Hepatocyte (in vitro differentiated cells): ENCODE data around the gene ZSCAN21. TPM values are rescaled to one million over a fixed set of nuclear protein-coding genes. Genes with fewer than 3 reads are reported as not detected.

Experiments used
- DNase-seq: peaks from one replicate; pipeline ENCODE4 v3.0.0-alpha.2; 2016; ENCODE audit warnings: low spot score
- H2AFZ ChIP-seq: fragments of 200-600 bp; sonication (generic); 2 replicates; pipeline ENCODE4 v1.6.0; 2016; ENCODE audit warnings: antibody characterized with exemption, mild to moderate bottlenecking
- H3K27ac ChIP-seq: fragments of 200-600 bp; sonication (generic); 2 replicates; pipeline ENCODE4 v1.5.1; 2016; ENCODE audit warnings: mild to moderate bottlenecking
- H3K27me3 ChIP-seq: fragments of 200-600 bp; sonication (generic); 2 replicates; pipeline ENCODE4 v1.6.1; 2016
- H3K36me3 ChIP-seq: fragments of 200-600 bp; sonication (generic); replicated peaks from 2 replicates; pipeline ENCODE4 v1.5.1; 2016; ENCODE audit warnings: low read depth; ENCODE audit not compliant: insufficient read depth
- H3K4me1 ChIP-seq: fragments of 200-600 bp; sonication (generic); 2 replicates; pipeline ENCODE4 v1.5.1; 2016; ENCODE audit warnings: mild to moderate bottlenecking, moderate library complexity; ENCODE audit not compliant: insufficient read depth
- H3K4me2 ChIP-seq: fragments of 200-600 bp; sonication (generic); 2 replicates; pipeline ENCODE4 v1.6.0; 2016
- H3K4me3 ChIP-seq: fragments of 200-600 bp; sonication (generic); 2 replicates; pipeline ENCODE4 v1.5.1; 2016; ENCODE audit warnings: mild to moderate bottlenecking
- H3K79me2 ChIP-seq: fragments of 200-600 bp; sonication (generic); 2 replicates; pipeline ENCODE4 v1.6.0; 2017; ENCODE audit warnings: mild to moderate bottlenecking
- H3K9me2 ChIP-seq: fragments of 200-600 bp; sonication (generic); replicated peaks from 2 replicates; pipeline ENCODE4 v1.6.0; 2017; ENCODE audit warnings: mild to moderate bottlenecking; ENCODE audit not compliant: insufficient read depth
- H3K9me3 ChIP-seq: fragments of 200-600 bp; sonication (generic); 2 replicates; pipeline ENCODE4 v1.5.1; 2016; ENCODE audit warnings: low read depth, mild to moderate bottlenecking
- H4K20me1 ChIP-seq: fragments of 200-600 bp; sonication (generic); 2 replicates; pipeline ENCODE4 v1.6.0; 2016; ENCODE audit warnings: mild to moderate bottlenecking; ENCODE audit not compliant: insufficient read depth, poor library complexity, severe bottlenecking
- CTCF ChIP-seq: fragments of 200-600 bp; sonication (generic); IDR thresholded peaks from 2 replicates; pipeline ENCODE4 v1.5.1; 2016; ENCODE audit warnings: antibody characterized with exemption, mild to moderate bottlenecking; ENCODE audit not compliant: poor library complexity
- EZH2 ChIP-seq: fragments of 200-600 bp; sonication (generic); IDR thresholded peaks from 2 replicates; pipeline ENCODE4 v1.6.1; 2016; ENCODE audit warnings: antibody characterized with exemption, mild to moderate bottlenecking, borderline replicate concordance
- EZH2phosphoT487 ChIP-seq: fragments of 200-600 bp; sonication (generic); IDR thresholded peaks from one replicate; pipeline ENCODE4 v1.6.1; 2018; ENCODE audit warnings: antibody characterized with exemption, mild to moderate bottlenecking, low read depth, moderate library complexity; ENCODE audit not compliant: unreplicated experiment, severe bottlenecking
- WGBS: methylation state at CpG from one replicate; pipeline ENCODE4 v1.1.6; 2016; ENCODE audit warnings: low lambda C conversion rate; ENCODE audit errors: missing lambda C conversion rate; 5-methylcytosine and 5-hydroxymethylcytosine counted together
- polyA plus RNA-seq: library from polyadenylated mRNA; unstranded; fragments of >200 nt; fragmentation: Nextera tagmentation; extraction: Ambion mirVana; gene quantifications from 2 replicates; pipeline ENCODE4 v1.2.1, GENCODE V29; 2016
- total RNA-seq: library from RNA; depleted of rRNA; stranded (reverse); fragments of >200 nt; gene quantifications from 2 replicates; pipeline ENCODE4 v1.2.3, GENCODE V29; 2014

Gene ZSCAN21
- total and polyA plus RNA-seq, 2 experiments from 2014 or later: 9.6 to 12.8 TPM

- H3K27ac ChIP-seq: no peak overlapping the region
- H3K9me2 ChIP-seq: no peaks in the 10 kb centered on the region
- 94% methylated on average over 17 of the region's 17 CpGs for WGBS
- no peak overlapping the region for H3K4me2 ChIP-seq
- no peaks in the 10 kb centered on the region for H3K36me3 ChIP-seq
- H3K4me1 ChIP-seq: peaks cover 10% of the 10 kb centered on the region
- H3K27me3 ChIP-seq: no peaks in the 10 kb centered on the region
- TF ChIP-seq CTCF (no peak), EZH2 (no peak), EZH2phosphoT487 (no peak)
- no peak for DNase-seq
- no peak overlapping the region for H3K4me3 ChIP-seq
- no peaks in the 10 kb centered on the region for H3K9me3 ChIP-seq
- H3K79me2 ChIP-seq: peaks cover 40% of the 10 kb centered on the region
- no peak overlapping the region for H2AFZ ChIP-seq
- peaks cover 2% of the 10 kb centered on the region for H4K20me1 ChIP-seq
Observed at GRCh38 chr7:100095704-100096103, 46.1 kb downstream of the ZSCAN21 start.

GRCh38 chr7:100098913-100099312, 49.3 kb downstream of the ZSCAN21 start:
- H3K4me3 ChIP-seq: no peak overlapping the region
- no peaks in the 10 kb centered on the region for H3K9me3 ChIP-seq
- H3K4me2 ChIP-seq: peak overlapping the region; percentile 88
- H4K20me1 ChIP-seq: peaks cover 2% of the 10 kb centered on the region
- H3K27me3 ChIP-seq: no peaks in the 10 kb centered on the region
- TF ChIP-seq CTCF (no peak), EZH2 (no peak), EZH2phosphoT487 (no peak)
- no peak overlapping the region for H2AFZ ChIP-seq
- peak overlapping the region; percentile 30 for H3K27ac ChIP-seq
- no peaks in the 10 kb centered on the region for H3K9me2 ChIP-seq
- peaks cover 49% of the 10 kb centered on the region for H3K79me2 ChIP-seq
- H3K36me3 ChIP-seq: no peaks in the 10 kb centered on the region
- peaks cover 10% of the 10 kb centered on the region for H3K4me1 ChIP-seq
- 96% methylated on average over 10 of the region's 10 CpGs for WGBS
- no peak for DNase-seq

DNA sequence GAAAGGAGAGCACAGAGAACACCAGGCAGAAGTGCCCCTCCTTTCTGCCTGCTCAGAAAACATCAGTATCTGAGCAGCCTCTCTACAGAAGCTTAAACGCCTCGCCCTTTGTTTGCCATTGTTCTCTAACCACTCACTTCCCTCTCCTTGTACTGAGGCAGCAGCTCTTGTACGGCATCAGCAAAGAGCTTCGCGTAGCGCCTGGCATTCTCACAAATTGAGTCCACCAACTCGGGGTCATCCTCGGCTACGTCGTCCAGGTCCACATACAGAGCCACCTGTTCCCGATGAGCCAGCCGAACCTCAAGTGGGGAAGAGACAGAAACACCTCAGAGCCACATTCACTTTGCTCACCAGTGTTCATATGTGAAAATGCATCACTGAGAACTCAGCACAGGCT, 49.9 kb downstream of the ZSCAN21 start:
- H3K27me3 ChIP-seq: no peaks in the 10 kb centered on the region
- peak overlapping the region; percentile 30 for H3K27ac ChIP-seq
- DNase-seq: no peak
- peak overlapping the region; percentile 88 for H3K4me2 ChIP-seq
- peaks cover 10% of the 10 kb centered on the region for H3K4me1 ChIP-seq
- no peaks in the 10 kb centered on the region for H3K9me2 ChIP-seq
- no peak for TF ChIP-seq EZH2
- TF ChIP-seq EZH2phosphoT487: no peak
- TF ChIP-seq CTCF: no peak
- H3K9me3 ChIP-seq: no peaks in the 10 kb centered on the region
- H3K79me2 ChIP-seq: peaks cover 49% of the 10 kb centered on the region
- H4K20me1 ChIP-seq: peaks cover 2% of the 10 kb centered on the region
- 79% methylated on average over 12 of the region's 12 CpGs for WGBS
- H3K4me3 ChIP-seq: peak overlapping the region; percentile 70
- H2AFZ ChIP-seq: no peak overlapping the region
- no peaks in the 10 kb centered on the region for H3K36me3 ChIP-seq

DNA sequence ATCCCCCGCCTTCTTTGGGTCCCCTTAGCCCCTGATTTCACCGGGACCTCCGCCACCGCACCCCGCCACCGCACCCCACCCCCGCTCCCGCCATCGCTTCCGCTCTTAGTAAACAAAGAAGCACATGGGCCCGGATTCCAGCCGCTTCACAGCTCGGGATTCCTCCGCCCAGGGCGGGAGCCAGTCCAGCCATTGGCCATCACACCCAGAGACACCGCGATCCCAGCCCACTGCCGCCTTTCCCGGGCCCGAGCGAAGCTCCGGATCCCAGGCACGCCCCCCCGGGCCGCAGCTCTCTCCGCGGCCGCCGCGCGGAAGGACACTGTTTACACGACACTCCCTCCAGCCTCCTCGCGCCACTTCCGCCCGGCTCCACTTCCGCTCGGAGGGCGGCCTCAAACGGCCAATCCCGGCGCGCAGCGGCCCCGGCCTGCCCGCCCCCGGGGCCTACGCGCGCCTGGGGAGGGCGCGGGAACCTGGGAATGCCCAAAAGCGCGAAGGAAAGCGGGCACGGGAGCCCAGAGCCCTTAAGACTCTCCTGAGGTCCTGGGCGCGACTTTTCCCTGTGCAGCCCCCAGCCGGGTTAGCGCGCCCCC, 50.9 kb downstream of the ZSCAN21 start:
- peaks cover 10% of the 10 kb centered on the region for H3K4me1 ChIP-seq
- no peaks in the 10 kb centered on the region for H3K9me2 ChIP-seq
- DNase-seq: peak; percentile 97
- no peaks in the 10 kb centered on the region for H3K36me3 ChIP-seq
- peak overlapping the region; percentile 88 for H3K4me2 ChIP-seq
- peak overlapping the region; percentile 30 for H3K27ac ChIP-seq
- peak overlapping the region; percentile 45 for H2AFZ ChIP-seq
- H3K79me2 ChIP-seq: peaks cover 49% of the 10 kb centered on the region
- under 1% methylated on average over 39 of the region's 61 CpGs for WGBS
- H3K27me3 ChIP-seq: no peaks in the 10 kb centered on the region
- H3K9me3 ChIP-seq: no peaks in the 10 kb centered on the region
- no peak for TF ChIP-seq CTCF
- TF ChIP-seq EZH2: no peak
- no peak for TF ChIP-seq EZH2phosphoT487
- H3K4me3 ChIP-seq: peak overlapping the region; percentile 70
- H4K20me1 ChIP-seq: no peaks in the 10 kb centered on the region
